GM19467 (cell line): ENCODE measurements around the gene PGM2.
"Not testable (repeated sequence)": the region's sequence is repeated elsewhere in the genome, so short reads cannot be mapped to it uniquely, and the experiment has no call there.

Experiments used
- ATAC-seq: cut with Tn5 transposase; IDR thresholded peaks from one replicate; pipeline ENCODE4 v1.9.1; 2021; ENCODE audit warnings: mild to moderate bottlenecking, moderate library complexity; ENCODE audit not compliant: unreplicated experiment

The PGM2 gene

GRCh38 chr4:37816719-37817118, 9.8 kb upstream of the PGM2 start:
- ATAC-seq, result no peak

GRCh38 chr4:37818752-37819151, 7.7 kb upstream of the PGM2 start:
- ATAC-seq, result no peak

- not testable (repeated sequence) for ATAC-seq
These were observed 6.0 kb upstream of the PGM2 start for GRCh38 chr4:37820458-37820857.

GRCh38 chr4:37821953-37822605, 4.4 kb upstream of the PGM2 start:
- no peak for ATAC-seq

- ATAC-seq, result not testable (repeated sequence)
These were observed 985 bp upstream of the PGM2 start for GRCh38 chr4:37825501-37825900.

DNA sequence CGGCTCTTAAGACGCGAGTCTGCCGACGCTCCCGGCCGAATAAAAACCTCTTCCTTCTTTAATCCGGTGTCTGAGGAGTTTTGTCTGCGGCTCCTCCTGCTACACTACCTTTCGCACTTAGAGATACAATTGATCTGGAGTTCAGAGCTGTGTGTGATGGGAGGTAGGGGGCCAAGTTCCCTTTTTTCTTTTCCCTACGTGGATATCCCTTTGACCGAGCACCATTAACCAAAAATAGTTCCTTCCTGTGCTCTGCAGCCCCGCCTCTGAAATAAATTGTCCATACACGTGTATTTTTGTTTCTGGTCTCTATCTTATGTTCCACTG, 555 bp upstream of the PGM2 start:
- peak; percentile 3 for ATAC-seq

DNA sequence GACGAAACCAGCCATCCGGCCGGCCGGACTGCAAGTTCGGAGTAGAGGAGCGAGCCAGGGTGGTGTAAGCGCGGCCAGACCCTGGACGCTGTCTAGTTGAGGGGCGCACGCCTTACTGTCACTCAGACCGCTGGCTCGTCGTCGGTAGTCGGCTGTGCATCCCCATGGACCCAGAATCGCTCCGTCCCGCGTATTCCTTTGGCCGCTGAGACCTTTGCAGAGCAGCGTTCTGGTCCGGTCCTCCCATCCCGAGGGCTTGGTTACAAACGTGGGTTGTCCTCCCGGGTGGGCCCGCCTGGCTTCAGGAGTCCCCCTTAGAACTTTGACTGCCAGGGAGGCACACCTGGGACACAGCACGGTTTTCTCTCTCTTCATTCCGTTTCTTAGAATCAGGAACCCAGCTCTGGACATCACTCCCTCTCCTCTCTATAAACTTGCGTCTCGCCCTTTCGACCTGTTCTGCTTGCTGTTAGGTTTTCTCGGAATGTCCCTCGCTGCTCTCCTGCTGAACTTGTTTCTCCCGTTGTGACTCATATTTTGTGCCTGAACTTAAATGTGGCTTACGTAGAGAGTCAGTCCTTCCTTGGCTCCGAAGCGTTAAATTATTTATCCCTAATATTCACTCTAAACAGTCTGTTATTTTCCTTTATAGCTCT, 672 bp downstream of the PGM2 start:
- ATAC-seq, result peak; percentile 44

DNA sequence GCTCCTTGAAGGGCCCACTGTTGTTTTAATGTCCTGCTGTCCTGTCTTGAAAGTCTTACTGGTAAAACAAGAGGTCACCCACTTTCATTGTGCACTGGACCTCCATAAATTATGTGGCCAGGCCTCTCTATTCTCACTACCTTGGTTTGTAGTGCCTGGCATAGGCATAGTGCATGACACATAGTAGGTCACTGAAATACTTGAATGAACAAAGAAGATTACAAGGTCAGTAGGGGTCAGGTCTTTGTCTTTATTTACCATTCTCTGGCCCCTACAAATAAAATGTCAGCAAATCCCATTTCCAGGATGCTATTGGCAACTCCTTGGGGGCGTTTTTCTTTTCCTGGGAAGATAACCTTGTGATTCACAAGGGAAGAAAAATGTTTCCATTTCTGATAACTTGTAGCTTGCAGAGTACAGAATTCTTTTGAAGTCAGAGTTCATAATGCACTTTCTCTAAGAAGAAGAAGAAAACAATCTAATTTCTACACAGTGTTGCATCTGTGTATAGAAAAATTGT, 1.4 kb downstream of the PGM2 start:
- no peak for ATAC-seq

DNA sequence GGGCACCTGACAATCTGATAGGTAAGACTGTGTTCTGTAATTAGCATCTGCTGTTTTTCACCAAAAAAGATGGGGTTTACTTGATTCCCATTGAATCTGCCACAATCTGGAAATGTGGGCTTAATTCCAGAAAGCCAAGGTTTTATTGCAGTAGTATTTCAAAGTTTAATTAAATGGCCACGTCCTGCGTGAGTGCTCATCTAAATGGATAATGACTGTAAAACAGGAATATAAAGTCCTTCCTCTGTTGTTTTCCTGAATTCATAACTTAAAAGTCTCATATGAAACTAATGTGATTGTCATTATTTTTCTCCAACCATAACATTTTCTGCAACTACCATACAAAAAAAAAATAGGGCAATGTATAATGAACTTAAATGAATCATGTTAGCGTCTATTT, 2.4 kb downstream of the PGM2 start:
- ATAC-seq, result no peak

- ATAC-seq, result no peak
These were observed 4.2 kb downstream of the PGM2 start for GRCh38 chr4:37830640-37831039.

DNA sequence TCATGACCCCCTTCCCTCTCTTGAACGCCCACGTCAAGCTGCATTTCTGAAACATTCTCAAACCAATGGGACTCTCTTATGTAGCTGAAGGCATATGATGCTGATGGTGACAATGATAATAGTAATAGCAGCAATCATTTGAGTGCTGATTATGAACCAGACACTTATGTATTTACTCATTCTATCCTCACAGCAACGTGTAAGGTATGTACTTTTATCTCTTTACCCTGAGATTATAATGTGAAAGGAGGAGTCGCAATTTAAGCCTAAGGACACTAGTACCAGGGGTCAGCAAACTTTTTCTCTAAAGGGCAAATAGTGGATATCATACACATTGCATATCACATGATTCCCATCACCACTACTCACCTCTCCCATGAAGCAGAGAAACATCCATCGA, 8.5 kb downstream of the PGM2 start:
- ATAC-seq, result no peak

DNA sequence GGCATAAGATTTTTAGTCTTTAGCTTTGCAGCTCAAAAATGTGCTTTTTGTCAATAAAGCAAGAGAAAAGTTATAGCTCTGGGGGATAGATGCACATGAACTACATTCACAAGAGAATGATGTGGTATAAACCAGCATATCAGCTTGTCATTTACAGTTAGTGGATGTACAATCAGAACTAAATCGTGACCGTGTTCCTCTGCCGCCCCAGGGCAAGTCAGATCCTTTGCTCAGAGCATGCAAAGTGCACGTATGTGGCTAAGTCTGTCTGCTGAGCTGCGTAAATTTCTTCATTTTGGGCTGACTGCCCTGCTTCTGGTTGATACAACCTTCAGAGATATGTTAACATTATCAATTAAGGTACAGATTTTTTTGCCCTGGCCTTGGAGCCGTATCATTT, 9.3 kb downstream of the PGM2 start:
- ATAC-seq, result no peak

GRCh38 chr4:37836274-37836673, 9.8 kb downstream of the PGM2 start:
- no peak for ATAC-seq

GRCh38 chr4:37836838-37837440, 10.5 kb downstream of the PGM2 start:
- no peak for ATAC-seq

DNA sequence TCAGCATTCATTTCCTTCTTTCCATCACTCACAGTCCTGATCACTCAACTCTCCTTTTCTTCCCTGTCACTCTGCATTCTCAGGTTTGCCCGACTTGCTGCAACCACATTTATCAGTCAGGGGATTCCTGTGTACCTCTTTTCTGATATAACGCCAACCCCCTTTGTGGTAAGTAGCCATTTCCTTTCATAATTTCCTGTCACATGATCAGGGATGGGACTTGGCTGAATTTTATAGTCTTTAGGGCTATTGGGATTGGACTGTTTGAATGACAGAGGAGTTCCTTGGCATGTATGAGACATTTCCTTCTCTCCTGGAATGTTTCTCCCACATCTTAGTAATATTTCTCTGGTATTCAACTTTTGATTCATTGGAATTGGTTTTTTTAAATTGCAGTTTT, 11.0 kb downstream of the PGM2 start:
- no peak for ATAC-seq

DNA sequence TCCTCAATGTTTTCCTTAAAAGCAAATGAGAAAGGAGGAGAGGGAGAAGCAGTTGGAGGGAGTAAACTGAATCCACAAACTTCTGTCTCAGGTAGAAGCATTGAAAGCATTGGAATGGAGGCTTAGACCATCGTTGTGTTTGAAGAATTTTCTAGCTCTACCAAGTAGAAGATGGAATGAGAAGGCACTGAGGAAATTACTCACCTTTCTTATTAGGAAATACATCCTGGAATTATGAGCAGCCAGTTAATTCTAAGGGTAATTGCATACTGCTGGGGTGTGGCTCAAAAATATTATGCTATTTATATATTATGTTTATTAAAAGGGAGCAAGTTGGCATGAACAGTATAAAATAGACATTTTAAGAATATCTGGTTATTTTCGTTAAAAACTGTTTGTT, 12.9 kb downstream of the PGM2 start:
- no peak for ATAC-seq

- no peak for ATAC-seq
These were observed 17.7 kb downstream of the PGM2 start for GRCh38 chr4:37844204-37844603.

DNA sequence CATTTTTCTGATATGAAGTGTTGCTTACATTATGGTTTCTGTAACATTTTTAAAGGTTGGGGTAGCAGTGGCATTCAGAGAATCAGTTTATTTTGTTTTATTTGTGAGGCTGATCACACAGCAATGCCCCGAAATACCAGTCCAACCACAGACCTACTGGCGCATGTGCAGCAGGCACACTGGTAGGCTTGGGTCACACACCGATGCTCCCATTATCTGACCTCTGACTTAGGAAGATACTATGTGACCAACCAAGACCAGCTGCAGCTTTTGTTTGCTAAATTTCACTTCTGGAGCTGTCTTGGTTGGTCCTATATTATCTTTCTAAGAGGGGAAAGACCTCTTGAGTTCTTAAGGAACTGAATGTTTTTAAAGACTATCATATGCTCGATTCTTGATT, 18.7 kb downstream of the PGM2 start:
- no peak for ATAC-seq

- no peak for ATAC-seq
These were observed 20.9 kb downstream of the PGM2 start for GRCh38 chr4:37847311-37847884.

DNA sequence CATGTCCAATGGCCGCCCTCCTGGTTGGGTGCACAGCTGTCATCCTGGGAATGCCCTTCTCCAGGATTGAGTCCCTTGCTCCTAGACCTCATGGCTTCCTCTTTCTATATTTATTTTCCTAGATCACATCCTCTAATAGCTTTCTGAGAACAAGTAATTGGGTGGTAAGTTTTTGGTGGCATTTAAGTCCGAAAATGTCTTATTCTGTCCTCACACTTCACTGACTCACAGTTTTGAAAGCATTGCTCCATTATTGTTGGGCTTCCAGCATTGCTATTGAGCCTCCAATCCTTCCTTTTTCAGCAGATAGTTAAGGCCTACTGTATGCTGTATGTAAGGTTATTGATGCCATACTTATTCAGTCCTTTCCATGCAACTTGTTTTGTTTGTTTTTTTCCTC, 25.9 kb downstream of the PGM2 start:
- no peak for ATAC-seq

DNA sequence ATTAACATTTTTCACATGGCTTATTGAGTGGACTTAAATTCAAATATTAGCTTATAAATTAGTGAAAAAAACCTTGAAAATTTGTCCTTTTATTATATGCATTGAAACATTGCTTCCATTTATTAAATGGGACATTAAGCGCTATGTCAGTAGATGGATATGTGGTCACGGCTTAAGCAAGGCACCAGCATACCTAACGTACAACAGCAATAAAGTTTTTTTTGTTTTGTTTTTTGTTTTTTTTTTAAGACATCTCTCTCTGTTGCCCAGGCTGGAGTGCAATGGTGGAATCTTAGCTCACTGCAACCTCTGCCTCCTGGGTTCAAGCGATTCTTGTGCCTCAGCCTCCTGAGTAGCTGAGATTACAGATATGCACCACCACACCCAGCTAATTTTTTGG, 31.6 kb downstream of the PGM2 start:
- ATAC-seq, result no peak

DNA sequence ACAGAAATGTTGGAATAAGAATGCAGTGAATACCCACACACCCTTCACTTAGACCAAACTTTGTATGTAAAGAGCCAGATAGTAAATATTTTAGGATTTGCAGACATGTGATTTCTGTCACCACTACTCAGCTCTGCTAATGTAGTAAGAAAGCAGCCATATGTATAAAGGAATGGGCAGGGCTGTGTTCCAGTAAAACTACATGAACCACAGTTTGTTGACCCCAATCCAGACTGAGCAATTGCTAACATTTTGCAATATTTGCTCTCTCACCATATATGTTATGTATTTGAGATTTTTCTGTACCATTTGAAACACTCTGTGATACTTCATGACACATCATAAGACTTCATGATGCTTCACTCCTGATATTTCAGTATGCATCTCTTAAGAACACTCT, 32.4 kb downstream of the PGM2 start:
- no peak for ATAC-seq
